ENCODE measurements around the gene NPLOC4. TPM values are rescaled to one million over a fixed set of nuclear protein-coding genes. Genes with fewer than 3 reads are reported as not detected.
A peak's percentile ranks its signal among the peaks of the same experiment; 100 is the strongest.

The NPLOC4 gene
- total RNA-seq, 1 experiment from 2014 or later = 139 TPM

GRCh38 chr17:81512562-81513371 lies 124.1 kb downstream of the NPLOC4 start, which contains the start of gene ACTG1:
Gene ACTG1, minus strand, starts transcription at chr17:81512799. Its CDS starts 445 bp downstream, at chr17:81512354.
- in situ Hi-C loops (cut with HindIII; ENCODE audit: low pct_unique_long_range_greater_than_20kb, low sequenced_read_pairs) = loop anchor here (10.0 kb wide), 1 partner anchor 118 kb away; the partner anchor contains the start of gene BAHCC1
- peak; percentile 98 for DNase-seq (ENCODE audit: low read depth, low spot score)

- peak; percentile 53 for DNase-seq (ENCODE audit: low read depth, low spot score)
These were observed 124.9 kb downstream of the NPLOC4 start for GRCh38 chr17:81511804-81512561.

GRCh38 chr17:81511554-81511803 lies 125.4 kb downstream of the NPLOC4 start:
- in situ Hi-C loops (cut with HindIII; ENCODE audit: low pct_unique_long_range_greater_than_20kb, low sequenced_read_pairs) = loop anchor here (10.0 kb wide), 1 partner anchor 117 kb away; the partner anchor contains the start of gene BAHCC1
- DNase-seq (ENCODE audit: low read depth, low spot score) = peak; percentile 40

More at GRCh38 chr17:81511804-81512561, 124.9 kb downstream of the NPLOC4 start:
- in situ Hi-C loops (cut with HindIII; ENCODE audit: low pct_unique_long_range_greater_than_20kb, low sequenced_read_pairs) = loop anchor here (10.0 kb wide), 1 partner anchor 117 kb away; the partner anchor contains the start of gene BAHCC1

GRCh38 chr17:81510785-81511553 lies 125.9 kb downstream of the NPLOC4 start:
- in situ Hi-C loops (cut with HindIII; ENCODE audit: low pct_unique_long_range_greater_than_20kb, low sequenced_read_pairs) = loop anchor here (10.0 kb wide), 1 partner anchor 116 kb away; the partner anchor contains the start of gene BAHCC1
- peak; percentile 47 for DNase-seq (ENCODE audit: low read depth, low spot score)

GRCh38 chr17:81509972-81510784 lies 126.7 kb downstream of the NPLOC4 start:
- in situ Hi-C loops (cut with HindIII; ENCODE audit: low pct_unique_long_range_greater_than_20kb, low sequenced_read_pairs) = loop anchor here (10.0 kb wide), 1 partner anchor 115 kb away; the partner anchor contains the start of gene BAHCC1
- DNase-seq (ENCODE audit: low read depth, low spot score) = no peak

- DNase-seq (ENCODE audit: low read depth, low spot score) = peak; percentile 48
- in situ Hi-C loops (cut with HindIII; ENCODE audit: low pct_unique_long_range_greater_than_20kb, low sequenced_read_pairs) = no loop called here
These were observed 127.5 kb downstream of the NPLOC4 start for GRCh38 chr17:81509207-81509971.

GRCh38 chr17:81508639-81509206 lies 128.2 kb downstream of the NPLOC4 start:
- DNase-seq (ENCODE audit: low read depth, low spot score) = peak; percentile 56
- in situ Hi-C loops (cut with HindIII; ENCODE audit: low pct_unique_long_range_greater_than_20kb, low sequenced_read_pairs) = no loop called here

Small RNA genes within 50 kb of the gene (small RNA-seq; reads per million reads assigned to genes)
- 0 reads per million in 2 experiments for gene RF00019

Other genes starting within 250 kb of the NPLOC4 start
- gene BAHCC1, start 241.7 kb downstream of the NPLOC4 start, total RNA-seq (2014; rRNA removed; shearing (Covaris generic)) = 15.4 and 19.1 TPM in 2 replicates
- 6,652 and 7,362 TPM in 2 replicates for gene ACTG1, start 124.3 kb downstream of the NPLOC4 start, total RNA-seq (2014; rRNA removed; shearing (Covaris generic))
- gene FSCN2, start 108.7 kb downstream of the NPLOC4 start, total RNA-seq (2014; rRNA removed; shearing (Covaris generic)) = 0.34 TPM in 1 of 2 replicates, not detected in the other
- gene FAAP100, start 84.8 kb downstream of the NPLOC4 start, total RNA-seq (2014; rRNA removed; shearing (Covaris generic)) = 34.0 and 35.0 TPM in 2 replicates
- gene TSPAN10, start 84 bp upstream of the NPLOC4 start, total RNA-seq (2014; rRNA removed; shearing (Covaris generic)) = 70.6 and 85.2 TPM in 2 replicates
- 0.67 TPM in 1 of 2 replicates, not detected in the other for gene PDE6G, start 19.4 kb upstream of the NPLOC4 start, total RNA-seq (2014; rRNA removed; shearing (Covaris generic))
- gene OXLD1, start 29.5 kb upstream of the NPLOC4 start, total RNA-seq (2014; rRNA removed; shearing (Covaris generic)) = 96.8 and 106 TPM in 2 replicates
- 52.0 and 56.8 TPM in 2 replicates for gene CCDC137, start 29.6 kb upstream of the NPLOC4 start, total RNA-seq (2014; rRNA removed; shearing (Covaris generic))
- 46.1 and 52.5 TPM in 2 replicates for gene ARL16, start 46.7 kb upstream of the NPLOC4 start, total RNA-seq (2014; rRNA removed; shearing (Covaris generic))
- 155 and 174 TPM in 2 replicates for gene HGS, start 46.9 kb upstream of the NPLOC4 start, total RNA-seq (2014; rRNA removed; shearing (Covaris generic))
- 24.9 and 29.5 TPM in 2 replicates for gene MRPL12, start 66.3 kb upstream of the NPLOC4 start, total RNA-seq (2014; rRNA removed; shearing (Covaris generic))
- gene SLC25A10, start 75.2 kb upstream of the NPLOC4 start, total RNA-seq (2014; rRNA removed; shearing (Covaris generic)) = 45.5 and 50.6 TPM in 2 replicates
- gene GCGR, start 167.0 kb upstream of the NPLOC4 start, total RNA-seq (2014; rRNA removed; shearing (Covaris generic)) = not detected in 2 replicates
- 144 and 162 TPM in 2 replicates for gene MCRIP1, start 196.2 kb upstream of the NPLOC4 start, total RNA-seq (2014; rRNA removed; shearing (Covaris generic))
- gene PPP1R27, start 197.9 kb upstream of the NPLOC4 start, total RNA-seq (2014; rRNA removed; shearing (Covaris generic)) = 0.56 and 0.63 TPM in 2 replicates
- gene P4HB, start 223.4 kb upstream of the NPLOC4 start, total RNA-seq (2014; rRNA removed; shearing (Covaris generic)) = 1,826 and 1,949 TPM in 2 replicates
- 288 and 306 TPM in 2 replicates for gene ARHGDIA, start 234.2 kb upstream of the NPLOC4 start, total RNA-seq (2014; rRNA removed; shearing (Covaris generic))